Astrocyte (in vitro differentiated cells and primary cell): ENCODE data around the gene CHSY1. TPM values are rescaled to one million over a fixed set of nuclear protein-coding genes. Genes with fewer than 3 reads are reported as not detected.
"Not testable (repeated sequence)": the region's sequence is repeated elsewhere in the genome, so short reads cannot be mapped to it uniquely, and the experiment has no call there.

Source experiments
- DNase-seq: peaks from one replicate; pipeline ENCODE4 v3.0.0-alpha.2; 2010; ENCODE audit warnings: low read depth
- FAIRE-seq: peaks from 2 replicates; lab custom pipeline; 2011; peaks lifted over from hg19 to GRCh38; lab: Jason Lieb, UNC
- H2AFZ ChIP-seq: 2 replicates; pipeline ENCODE4 v1.6.0; 2012; ENCODE audit warnings: low read depth, low read length, inconsistent platforms
- H3K27ac ChIP-seq: 2 replicates; pipeline ENCODE4 v1.5.1; 2011; ENCODE audit warnings: low read depth, low read length, inconsistent platforms
- H3K27me3 ChIP-seq: 2 replicates; pipeline ENCODE4 v1.6.0; 2011; ENCODE audit warnings: low read length, inconsistent platforms; ENCODE audit not compliant: insufficient read depth
- H3K36me3 ChIP-seq: 2 replicates; pipeline ENCODE4 v1.5.1; 2011; ENCODE audit warnings: low read length, inconsistent platforms; ENCODE audit not compliant: insufficient read depth
- H3K4me1 ChIP-seq: 2 replicates; pipeline ENCODE4 v1.5.1; 2011; ENCODE audit warnings: low read length, inconsistent platforms; ENCODE audit not compliant: insufficient read depth
- H3K4me2 ChIP-seq: 2 replicates; pipeline ENCODE4 v1.6.0; 2012; ENCODE audit warnings: low read length, inconsistent platforms
- H3K4me3 ChIP-seq: 2 replicates; pipeline ENCODE4 v1.5.1; 2011; ENCODE audit warnings: low read depth, mild to moderate bottlenecking, low read length, inconsistent platforms; ENCODE audit not compliant: insufficient read depth
- H3K79me2 ChIP-seq: 2 replicates; pipeline ENCODE4 v1.6.0; 2012; ENCODE audit warnings: mild to moderate bottlenecking, low read length, inconsistent platforms; ENCODE audit not compliant: insufficient read depth
- H3K9ac ChIP-seq: 2 replicates; pipeline ENCODE4 v1.6.0; 2012; ENCODE audit warnings: mild to moderate bottlenecking, low read length, inconsistent platforms
- H3K9me3 ChIP-seq: 2 replicates; pipeline ENCODE4 v1.5.1; 2012; ENCODE audit warnings: low read depth, mild to moderate bottlenecking, low read length, inconsistent platforms; ENCODE audit not compliant: insufficient read depth
- H4K20me1 ChIP-seq: 2 replicates; pipeline ENCODE4 v1.6.0; 2012; ENCODE audit warnings: low read length, inconsistent platforms; ENCODE audit not compliant: insufficient read depth
- H3K27ac Mint-ChIP-seq: one replicate; pipeline ENCODE4 v1.8.0; 2021; ENCODE audit warnings: mild to moderate bottlenecking, mixed read lengths; ENCODE audit not compliant: unreplicated experiment
- H3K27me3 Mint-ChIP-seq: one replicate; pipeline ENCODE4 v1.8.0; 2021; ENCODE audit warnings: low read depth, mixed read lengths; ENCODE audit not compliant: unreplicated experiment
- H3K36me3 Mint-ChIP-seq: one replicate; pipeline ENCODE4 v1.8.0; 2021; ENCODE audit warnings: low read depth, mixed read lengths; ENCODE audit not compliant: unreplicated experiment
- H3K4me1 Mint-ChIP-seq: one replicate; pipeline ENCODE4 v1.8.0; 2021; ENCODE audit warnings: low read depth, mixed read lengths; ENCODE audit not compliant: unreplicated experiment
- H3K4me3 Mint-ChIP-seq: one replicate; pipeline ENCODE4 v1.8.0; 2021; ENCODE audit warnings: mild to moderate bottlenecking, moderate library complexity, mixed read lengths; ENCODE audit not compliant: unreplicated experiment
- H3K9me3 Mint-ChIP-seq: one replicate; pipeline ENCODE4 v1.8.0; 2021; ENCODE audit warnings: mild to moderate bottlenecking, mixed read lengths; ENCODE audit not compliant: unreplicated experiment
- CTCF ChIP-seq: IDR thresholded peaks from 2 replicates; pipeline ENCODE4 v1.5.1; 2011; ENCODE audit warnings: low read depth, mild to moderate bottlenecking, inconsistent platforms, low read length, moderate library complexity; ENCODE audit not compliant: insufficient read depth
- EZH2 ChIP-seq: IDR thresholded peaks from 2 replicates; pipeline ENCODE4 v1.6.1; 2012; ENCODE audit warnings: mild to moderate bottlenecking, low read length, inconsistent platforms; ENCODE audit not compliant: insufficient read depth
- total RNA-seq: library from RNA; stranded (reverse); gene quantifications from 2 replicates; pipeline ENCODE4 v1.2.1, GENCODE V29; 2021

Gene CHSY1
- total RNA-seq, 1 donor from 2014 or later: 42.2 TPM

- Mint-ChIP-seq H3K27ac (no peak overlapping the region), H3K4me1 (peaks cover 17% of the 10 kb centered on the region), H3K36me3 (peaks cover 8% of the 10 kb centered on the region), H3K9me3 (no peaks in the 10 kb centered on the region), H3K4me3 (no peak overlapping the region), H3K27me3 (no peaks in the 10 kb centered on the region)
- no peak for DNase-seq
- Histone ChIP-seq H3K27me3 (no peaks in the 10 kb centered on the region), H2AFZ (no peak overlapping the region), H3K27ac (no peak overlapping the region), H3K36me3 (peaks cover 8% of the 10 kb centered on the region), H3K4me3 (no peak overlapping the region), H3K4me2 (no peak overlapping the region), H3K9ac (no peak overlapping the region), H3K9me3 (no peaks in the 10 kb centered on the region), H3K4me1 (no peaks in the 10 kb centered on the region), H4K20me1 (peaks cover 96% of the 10 kb centered on the region), H3K79me2 (peaks cover 99% of the 10 kb centered on the region)
- FAIRE-seq: no peak
- TF ChIP-seq CTCF (no peak), EZH2 (no peak)
Measured at GRCh38 chr15:101215681-101216080, 36.2 kb downstream of the CHSY1 start.

GRCh38 chr15:101214435-101215097, 37.3 kb downstream of the CHSY1 start:
- Histone ChIP-seq H4K20me1 (peaks cover 95% of the 10 kb centered on the region), H3K79me2 (peaks cover 99% of the 10 kb centered on the region)
- not testable (repeated sequence) for H3K4me3 Mint-ChIP-seq, H3K27ac Mint-ChIP-seq, H3K36me3 ChIP-seq, H3K9ac ChIP-seq, DNase-seq, H3K9me3 ChIP-seq, H2AFZ ChIP-seq, H3K9me3 Mint-ChIP-seq, FAIRE-seq, H3K4me3 ChIP-seq, H3K4me2 ChIP-seq, H3K27ac ChIP-seq, H3K27me3 Mint-ChIP-seq, H3K27me3 ChIP-seq, H3K4me1 ChIP-seq, H3K36me3 Mint-ChIP-seq
- peaks cover 18% of the 10 kb centered on the region for H3K4me1 Mint-ChIP-seq

GRCh38 chr15:101213570-101213969, 38.3 kb downstream of the CHSY1 start:
- H3K4me1 Mint-ChIP-seq: peaks cover 18% of the 10 kb centered on the region
- H3K79me2 ChIP-seq: peaks cover 99% of the 10 kb centered on the region
- H3K9me3 ChIP-seq: no peaks in the 10 kb centered on the region

More at GRCh38 chr15:101213570-101213969, 38.3 kb downstream of the CHSY1 start:
- H3K36me3 Mint-ChIP-seq: peaks cover 8% of the 10 kb centered on the region
- FAIRE-seq: no peak
- H2AFZ ChIP-seq: no peak overlapping the region
- DNase-seq: no peak
- no peaks in the 10 kb centered on the region for H3K27me3 Mint-ChIP-seq
- no peak overlapping the region for H3K27ac Mint-ChIP-seq
- H3K4me3 ChIP-seq: no peak overlapping the region
- H3K27ac ChIP-seq: no peak overlapping the region
- peaks cover 88% of the 10 kb centered on the region for H4K20me1 ChIP-seq
- no peak overlapping the region for H3K9ac ChIP-seq
- no peak for TF ChIP-seq EZH2
- TF ChIP-seq CTCF: no peak
- H3K4me2 ChIP-seq: no peak overlapping the region
- H3K27me3 ChIP-seq: no peaks in the 10 kb centered on the region
- H3K9me3 Mint-ChIP-seq: no peaks in the 10 kb centered on the region
- H3K36me3 ChIP-seq: peaks cover 8% of the 10 kb centered on the region
- peaks cover 4% of the 10 kb centered on the region for H3K4me1 ChIP-seq
- H3K4me3 Mint-ChIP-seq: no peak overlapping the region
